BE2C (cell line): ENCODE data around the gene RABEP2.
"Not testable (repeated sequence)": the region's sequence is repeated elsewhere in the genome, so short reads cannot be mapped to it uniquely, and the experiment has no call there.

Source experiments
- DNase-seq: peaks from one replicate; pipeline ENCODE4 v3.0.0-alpha.2; 2020
- H3K27me3 ChIP-seq: fragments of 250-450 bp; sonication (Bioruptor Pico); 2 replicates; pipeline ENCODE4 v1.5.1; 2020; ENCODE audit warnings: mild to moderate bottlenecking
- H3K36me3 ChIP-seq: fragments of 250-450 bp; sonication (Bioruptor Pico); 2 replicates; pipeline ENCODE4 v1.5.1; 2020; ENCODE audit warnings: mild to moderate bottlenecking
- H3K4me1 ChIP-seq: fragments of 250-450 bp; sonication (Bioruptor Pico); 2 replicates; pipeline ENCODE4 v1.5.1; 2020
- H3K4me3 ChIP-seq: 2 replicates; pipeline ENCODE4 v1.5.1; 2011; ENCODE audit warnings: low read depth, low read length
- H3K9me3 ChIP-seq: fragments of 250-450 bp; sonication (Bioruptor Pico); 2 replicates; pipeline ENCODE4 v1.5.1; 2020
- TF ChIP-seq, protein P1 (sequence below): IDR thresholded peaks from 2 replicates; pipeline ENCODE4 v1.5.1; 2012; ENCODE audit warnings: mild to moderate bottlenecking, low read depth, low read length

Gene RABEP2

DNA sequence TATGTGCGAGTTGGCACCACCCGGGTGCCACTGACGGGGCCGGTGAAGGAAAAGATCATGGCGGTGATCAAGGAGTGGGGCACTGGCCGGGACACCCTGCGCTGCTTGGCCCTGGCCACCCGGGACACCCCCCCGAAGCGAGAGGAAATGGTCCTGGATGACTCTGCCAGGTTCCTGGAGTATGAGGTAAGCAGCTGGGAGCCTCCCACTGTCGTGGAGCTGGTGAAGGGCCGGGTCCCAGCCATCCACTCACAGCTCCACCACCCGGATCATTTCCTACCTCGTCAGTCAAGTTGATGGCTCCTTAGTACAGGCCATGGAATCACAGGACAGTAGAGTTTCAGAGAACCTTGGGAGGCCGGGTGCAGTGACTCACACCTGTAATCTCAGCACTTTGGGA, 26.8 kb downstream of the RABEP2 start:
- Histone ChIP-seq H3K9me3 (no peaks in the 10 kb centered on the region), H3K4me1 (no peaks in the 10 kb centered on the region), H3K27me3 (no peaks in the 10 kb centered on the region), H3K4me3 (no peak overlapping the region), H3K36me3 (no peaks in the 10 kb centered on the region; the same call in 1 of the 2 replicates)
- TF ChIP-seq, protein P1, sequence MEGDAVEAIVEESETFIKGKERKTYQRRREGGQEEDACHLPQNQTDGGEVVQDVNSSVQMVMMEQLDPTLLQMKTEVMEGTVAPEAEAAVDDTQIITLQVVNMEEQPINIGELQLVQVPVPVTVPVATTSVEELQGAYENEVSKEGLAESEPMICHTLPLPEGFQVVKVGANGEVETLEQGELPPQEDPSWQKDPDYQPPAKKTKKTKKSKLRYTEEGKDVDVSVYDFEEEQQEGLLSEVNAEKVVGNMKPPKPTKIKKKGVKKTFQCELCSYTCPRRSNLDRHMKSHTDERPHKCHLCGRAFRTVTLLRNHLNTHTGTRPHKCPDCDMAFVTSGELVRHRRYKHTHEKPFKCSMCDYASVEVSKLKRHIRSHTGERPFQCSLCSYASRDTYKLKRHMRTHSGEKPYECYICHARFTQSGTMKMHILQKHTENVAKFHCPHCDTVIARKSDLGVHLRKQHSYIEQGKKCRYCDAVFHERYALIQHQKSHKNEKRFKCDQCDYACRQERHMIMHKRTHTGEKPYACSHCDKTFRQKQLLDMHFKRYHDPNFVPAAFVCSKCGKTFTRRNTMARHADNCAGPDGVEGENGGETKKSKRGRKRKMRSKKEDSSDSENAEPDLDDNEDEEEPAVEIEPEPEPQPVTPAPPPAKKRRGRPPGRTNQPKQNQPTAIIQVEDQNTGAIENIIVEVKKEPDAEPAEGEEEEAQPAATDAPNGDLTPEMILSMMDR: no peak
- DNase-seq: no peak

DNA sequence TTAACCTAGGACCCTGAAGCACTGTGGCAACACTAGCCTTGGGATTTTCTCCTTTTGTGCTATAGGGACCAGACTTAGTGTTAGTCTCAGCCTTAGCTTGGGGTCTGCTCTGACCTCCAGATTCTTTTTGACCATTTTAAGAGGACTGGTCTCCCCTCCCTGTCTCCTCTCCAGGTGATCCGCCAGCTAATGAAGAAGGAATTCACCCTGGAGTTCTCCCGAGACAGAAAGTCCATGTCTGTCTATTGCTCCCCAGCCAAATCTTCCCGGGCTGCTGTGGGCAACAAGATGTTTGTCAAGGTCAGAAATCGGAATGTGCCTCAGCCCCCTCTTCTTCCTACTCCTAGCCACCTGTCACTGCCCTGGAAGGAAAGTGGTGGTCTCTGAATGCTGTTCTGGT, 27.2 kb downstream of the RABEP2 start:
- no peaks in the 10 kb centered on the region for H3K27me3 ChIP-seq
- H3K9me3 ChIP-seq: no peaks in the 10 kb centered on the region
- H3K4me3 ChIP-seq: no peak overlapping the region
- no peaks in the 10 kb centered on the region for H3K4me1 ChIP-seq
- H3K36me3 ChIP-seq: no peaks in the 10 kb centered on the region; the same call in 1 of the 2 replicates
- TF ChIP-seq, protein P1: no peak
- no peak for DNase-seq

DNA sequence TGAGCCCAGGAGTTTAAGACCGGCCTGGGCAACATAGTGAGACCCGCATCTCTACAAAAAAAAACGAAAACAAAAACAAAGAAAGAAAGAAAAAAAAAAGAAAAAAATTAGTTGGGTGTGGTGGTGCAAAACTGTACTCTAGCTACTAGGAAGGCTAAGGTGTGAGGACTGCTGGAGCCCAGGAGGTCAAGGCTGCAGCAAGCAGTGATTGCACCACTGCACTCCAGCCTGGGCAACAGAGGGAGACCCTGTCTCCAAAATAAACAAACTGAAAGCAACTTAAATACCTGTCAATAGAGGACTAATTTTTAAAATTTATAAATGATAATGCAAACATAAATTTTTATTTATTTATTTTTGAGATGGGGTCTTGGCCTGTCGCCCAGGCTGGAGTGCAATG, 29.4 kb downstream of the RABEP2 start:
- no peaks in the 10 kb centered on the region for H3K9me3 ChIP-seq
- H3K27me3 ChIP-seq: no peaks in the 10 kb centered on the region
- no peaks in the 10 kb centered on the region for H3K4me1 ChIP-seq
- TF ChIP-seq, protein P1: no peak
- H3K4me3 ChIP-seq: no peak overlapping the region
- no peaks in the 10 kb centered on the region; the same call in 1 of the 2 replicates for H3K36me3 ChIP-seq
- no peak for DNase-seq

DNA sequence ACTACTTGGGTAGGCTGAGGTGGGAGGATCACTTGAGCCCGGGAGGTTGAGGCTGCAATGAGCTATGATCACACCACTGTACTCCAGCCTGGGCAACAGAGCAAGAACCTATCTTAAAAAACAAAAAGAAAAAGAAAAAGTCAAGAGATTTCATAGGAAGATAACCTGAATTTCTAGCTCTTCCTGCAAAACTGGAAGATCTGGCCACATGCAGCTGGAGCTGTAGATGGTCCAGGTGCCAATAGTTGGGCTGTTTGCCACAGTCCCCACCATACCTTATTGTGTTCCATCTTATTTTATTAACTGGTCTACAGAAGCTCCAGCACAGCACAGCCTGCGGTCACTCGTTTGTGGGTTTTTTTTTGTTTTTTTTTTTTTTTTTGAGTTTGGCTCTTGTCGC, 31.7 kb downstream of the RABEP2 start:
- DNase-seq: no peak
- no peak overlapping the region for H3K4me3 ChIP-seq
- H3K27me3 ChIP-seq: no peaks in the 10 kb centered on the region
- H3K4me1 ChIP-seq: no peaks in the 10 kb centered on the region
- TF ChIP-seq, protein P1: no peak
- H3K36me3 ChIP-seq: no peaks in the 10 kb centered on the region
- H3K9me3 ChIP-seq: no peaks in the 10 kb centered on the region

DNA sequence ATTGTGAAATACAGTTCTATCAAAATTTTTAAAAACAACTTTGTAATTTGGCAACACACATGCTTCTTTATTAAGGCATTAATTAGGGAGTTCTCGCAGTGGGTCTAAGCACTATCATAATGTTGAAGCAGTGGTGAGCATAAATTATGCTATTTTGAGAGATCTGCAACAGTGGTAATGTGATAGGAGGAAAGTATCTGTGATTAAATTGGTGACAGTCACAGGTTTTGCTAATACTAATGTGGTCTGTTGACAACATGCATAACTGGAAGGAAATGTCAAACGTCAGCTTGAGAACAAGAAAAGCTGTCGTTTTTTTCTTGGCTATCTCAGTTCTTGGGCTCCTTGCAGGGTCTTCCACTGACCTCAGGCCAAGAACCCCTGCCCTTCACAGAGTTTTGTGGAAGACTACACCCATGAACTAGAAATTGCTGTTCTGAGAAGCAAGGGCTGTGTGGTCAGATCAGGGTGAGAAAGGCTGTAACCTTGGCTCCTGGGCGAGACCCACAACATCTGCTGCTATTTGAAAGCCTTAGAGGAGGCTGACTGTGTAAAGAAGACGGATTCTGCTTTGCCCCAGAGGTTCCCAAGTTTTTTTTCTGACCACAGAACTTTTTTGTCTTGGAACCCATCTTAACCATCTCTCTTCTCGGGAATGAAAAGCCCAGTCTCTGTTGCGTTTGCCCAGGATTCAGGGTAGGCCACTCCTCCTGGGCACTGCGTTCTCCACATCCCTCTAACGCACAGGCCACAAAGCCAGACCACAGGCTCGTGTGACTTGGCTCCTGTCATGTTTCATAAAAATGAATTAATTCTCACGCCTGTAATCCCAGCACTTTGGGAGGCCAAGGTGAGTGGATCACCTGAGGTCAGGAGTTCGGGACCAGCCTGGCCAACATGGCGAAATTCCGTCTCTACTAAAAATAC, 32.8 kb downstream of the RABEP2 start:
- TF ChIP-seq, protein P1: no peak
- no peak for DNase-seq
- Histone ChIP-seq H3K9me3 (no peaks in the 10 kb centered on the region), H3K36me3 (no peaks in the 10 kb centered on the region), H3K4me1 (no peaks in the 10 kb centered on the region), H3K27me3 (no peaks in the 10 kb centered on the region), H3K4me3 (no peak overlapping the region)

DNA sequence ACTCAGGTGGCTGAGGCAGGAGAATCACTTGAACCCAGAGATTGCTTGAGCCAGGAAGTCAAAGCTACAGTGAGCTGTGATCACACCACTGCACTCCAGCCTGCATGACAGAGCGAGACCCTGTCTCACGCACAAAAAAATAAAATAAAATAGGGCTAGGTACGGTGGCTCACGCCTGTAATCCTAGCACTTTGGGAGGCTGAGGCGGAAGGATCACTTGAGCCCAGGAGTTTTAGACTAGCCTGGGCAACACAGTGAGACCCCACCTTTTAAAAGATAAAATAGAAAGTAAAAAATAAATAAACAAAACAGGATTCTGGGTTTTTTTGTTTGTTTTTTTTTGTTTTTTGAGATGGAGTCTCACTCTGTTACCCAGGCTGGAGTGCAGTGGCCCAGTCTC, 34.7 kb downstream of the RABEP2 start:
- not testable (repeated sequence) for H3K36me3 ChIP-seq, H3K4me1 ChIP-seq, DNase-seq, H3K27me3 ChIP-seq, H3K4me3 ChIP-seq, H3K9me3 ChIP-seq
